K562 (cell line): Measurements from ENCODE around the gene EPB41L1. TPM values are rescaled to one million over a fixed set of nuclear protein-coding genes. Genes with fewer than 3 reads are reported as not detected.

Experiments
- BCOR ChIP-seq: fragments of 450-650 bp; IDR thresholded peaks from 2 replicates; pipeline ENCODE4 v1.6.1; 2016
- ELF4 ChIP-seq: fragments of 450-650 bp; formaldehyde crosslinking; IDR thresholded peaks from 2 replicates; pipeline ENCODE4 v1.4.0; 2022; ENCODE audit warnings: missing genetic modification characterization
- NFE2 ChIP-seq: IDR thresholded peaks from 2 replicates; pipeline ENCODE4 v1.6.1; 2014; ENCODE audit warnings: antibody characterized with exemption, low read depth
- ZBED1 ChIP-seq: IDR thresholded peaks from 2 replicates; pipeline ENCODE4 v1.6.1; 2014
- ZNF24 ChIP-seq: fragments of 450-650 bp; IDR thresholded peaks from 2 replicates; pipeline ENCODE4 v1.6.1; 2016
- polyA plus RNA-seq, 8 experiments: library from polyadenylated mRNA; depleted of rRNA in 4 of 8; stranded (reverse) in 5 of 8; unstranded in 3 of 8; fragments of >200 nt; fragmentation: Nextera tagmentation in 2 of 8; fragmentation: Illumina TruSeq in 1 of 8; extraction: Ambion mirVana in 2 of 8; extraction: Trizol in 1 of 8; gene quantifications; 2 replicates each; pipeline versions ENCODE4 v1.2.1 to v1.2.3, GENCODE V29; 2011 to 2014; ENCODE audit warnings: inconsistent platforms in 1 of 8, missing spikeins in 1 of 8
- total RNA-seq, 7 experiments: library from RNA; depleted of rRNA in 6 of 7; stranded (reverse); fragments of >200 nt in 6 of 7; fragmentation: Illumina TruSeq in 2 of 7; extraction: Trizol in 2 of 7; gene quantifications; 2 replicates each; pipeline versions ENCODE4 v1.2.1 to v1.2.3, GENCODE V29; 2011 to 2021; ENCODE audit warnings: low replicate concordance in 1 of 7
- TF ChIP-seq, protein P1 (sequence below): sonication (generic); formaldehyde crosslinking; IDR thresholded peaks from 2 replicates; pipeline ENCODE4 v1.8.0; 2022; ENCODE audit warnings: mild to moderate bottlenecking, missing genetic modification reagents
- TF ChIP-seq, protein P2 (sequence below): fragments of 450-650 bp; IDR thresholded peaks from 2 replicates; pipeline ENCODE4 v1.6.1; 2016; ENCODE audit warnings: mild to moderate bottlenecking
- TF ChIP-seq, protein P3 (sequence below): sonication (generic); formaldehyde crosslinking; IDR thresholded peaks from 2 replicates; pipeline ENCODE4 v1.8.1; 2023; ENCODE audit warnings: missing genetic modification reagents, mild to moderate bottlenecking, borderline replicate concordance
- TF ChIP-seq, protein P4 (sequence below), 2 experiments: fragments of 450-650 bp; conservative IDR thresholded peaks; 2 replicates each; pipeline ENCODE4 v1.6.1; 2017; ENCODE audit warnings: mild to moderate bottlenecking in 2 of 2, moderate library complexity in 2 of 2
- TF ChIP-seq, protein P5 (sequence below): sonication (generic); formaldehyde crosslinking; IDR thresholded peaks from 2 replicates; pipeline ENCODE4 v1.9.0; 2022; ENCODE audit warnings: mild to moderate bottlenecking, missing genetic modification reagents

Gene EPB41L1
- total and polyA plus RNA-seq, 9 of the 15 experiments (the other 6 are each of a cell fraction or from before 2014, with no cell fraction given), result 0.11 to 4.3 (median 1.3) TPM

DNA sequence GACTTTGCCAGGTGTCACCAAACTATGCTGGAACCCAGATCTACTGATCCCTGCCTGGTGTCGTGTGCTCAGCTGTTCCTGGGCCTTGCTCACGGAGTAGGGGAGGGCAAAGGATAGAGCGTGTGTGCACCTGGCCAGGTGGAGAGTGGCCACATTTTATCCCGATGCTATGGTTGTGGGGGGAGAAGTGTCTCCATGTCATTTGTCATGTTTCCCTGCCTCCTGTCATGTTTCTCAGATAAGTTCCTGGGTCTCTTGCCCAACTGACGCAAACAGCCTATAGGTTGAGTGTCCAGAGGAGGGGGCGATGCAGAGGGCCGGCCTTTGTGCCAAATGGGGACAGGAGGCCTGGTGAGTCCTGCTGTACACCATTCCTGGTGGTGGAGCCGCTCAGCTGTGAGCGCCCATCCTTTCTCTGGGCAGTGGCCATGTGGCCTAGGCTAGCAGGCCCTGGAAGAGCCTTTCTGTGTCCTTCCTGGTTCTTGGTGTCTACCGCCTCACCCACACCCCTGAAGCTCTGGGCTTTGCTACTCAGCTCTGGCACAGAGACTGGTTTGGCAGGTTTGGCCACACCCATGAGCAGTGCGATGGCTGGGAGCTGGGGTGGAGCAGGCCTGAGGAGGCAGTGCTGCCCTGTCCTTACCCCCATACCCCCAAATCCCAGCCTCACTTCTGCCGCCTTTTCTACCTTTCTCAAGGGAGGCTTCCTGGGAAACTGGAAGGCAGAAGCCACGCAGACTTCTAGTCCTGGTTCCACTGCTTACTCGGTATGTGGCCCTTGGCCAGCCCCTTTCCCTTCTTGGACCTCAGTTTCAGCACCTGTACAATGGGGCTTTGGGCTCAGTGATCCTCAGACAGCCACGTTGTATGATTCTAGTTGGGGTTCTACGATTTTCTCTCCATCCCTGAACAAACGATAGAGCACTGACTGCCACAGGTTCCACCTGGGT is 32.3 kb upstream of the EPB41L1 start (continued):
- TF ChIP-seq, protein P1, sequence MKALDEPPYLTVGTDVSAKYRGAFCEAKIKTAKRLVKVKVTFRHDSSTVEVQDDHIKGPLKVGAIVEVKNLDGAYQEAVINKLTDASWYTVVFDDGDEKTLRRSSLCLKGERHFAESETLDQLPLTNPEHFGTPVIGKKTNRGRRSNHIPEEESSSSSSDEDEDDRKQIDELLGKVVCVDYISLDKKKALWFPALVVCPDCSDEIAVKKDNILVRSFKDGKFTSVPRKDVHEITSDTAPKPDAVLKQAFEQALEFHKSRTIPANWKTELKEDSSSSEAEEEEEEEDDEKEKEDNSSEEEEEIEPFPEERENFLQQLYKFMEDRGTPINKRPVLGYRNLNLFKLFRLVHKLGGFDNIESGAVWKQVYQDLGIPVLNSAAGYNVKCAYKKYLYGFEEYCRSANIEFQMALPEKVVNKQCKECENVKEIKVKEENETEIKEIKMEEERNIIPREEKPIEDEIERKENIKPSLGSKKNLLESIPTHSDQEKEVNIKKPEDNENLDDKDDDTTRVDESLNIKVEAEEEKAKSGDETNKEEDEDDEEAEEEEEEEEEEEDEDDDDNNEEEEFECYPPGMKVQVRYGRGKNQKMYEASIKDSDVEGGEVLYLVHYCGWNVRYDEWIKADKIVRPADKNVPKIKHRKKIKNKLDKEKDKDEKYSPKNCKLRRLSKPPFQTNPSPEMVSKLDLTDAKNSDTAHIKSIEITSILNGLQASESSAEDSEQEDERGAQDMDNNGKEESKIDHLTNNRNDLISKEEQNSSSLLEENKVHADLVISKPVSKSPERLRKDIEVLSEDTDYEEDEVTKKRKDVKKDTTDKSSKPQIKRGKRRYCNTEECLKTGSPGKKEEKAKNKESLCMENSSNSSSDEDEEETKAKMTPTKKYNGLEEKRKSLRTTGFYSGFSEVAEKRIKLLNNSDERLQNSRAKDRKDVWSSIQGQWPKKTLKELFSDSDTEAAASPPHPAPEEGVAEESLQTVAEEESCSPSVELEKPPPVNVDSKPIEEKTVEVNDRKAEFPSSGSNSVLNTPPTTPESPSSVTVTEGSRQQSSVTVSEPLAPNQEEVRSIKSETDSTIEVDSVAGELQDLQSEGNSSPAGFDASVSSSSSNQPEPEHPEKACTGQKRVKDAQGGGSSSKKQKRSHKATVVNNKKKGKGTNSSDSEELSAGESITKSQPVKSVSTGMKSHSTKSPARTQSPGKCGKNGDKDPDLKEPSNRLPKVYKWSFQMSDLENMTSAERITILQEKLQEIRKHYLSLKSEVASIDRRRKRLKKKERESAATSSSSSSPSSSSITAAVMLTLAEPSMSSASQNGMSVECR, result 0 out of 2 replicates have a peak, but pooled peaks have one; percentile 42
- TF ChIP-seq ZNF24 (no peak), BCOR (peak; percentile 96), ZBED1 (no peak), ELF4 (CRISPR knock-in tag) (no peak), NFE2 (no peak)
- TF ChIP-seq, protein P2, sequence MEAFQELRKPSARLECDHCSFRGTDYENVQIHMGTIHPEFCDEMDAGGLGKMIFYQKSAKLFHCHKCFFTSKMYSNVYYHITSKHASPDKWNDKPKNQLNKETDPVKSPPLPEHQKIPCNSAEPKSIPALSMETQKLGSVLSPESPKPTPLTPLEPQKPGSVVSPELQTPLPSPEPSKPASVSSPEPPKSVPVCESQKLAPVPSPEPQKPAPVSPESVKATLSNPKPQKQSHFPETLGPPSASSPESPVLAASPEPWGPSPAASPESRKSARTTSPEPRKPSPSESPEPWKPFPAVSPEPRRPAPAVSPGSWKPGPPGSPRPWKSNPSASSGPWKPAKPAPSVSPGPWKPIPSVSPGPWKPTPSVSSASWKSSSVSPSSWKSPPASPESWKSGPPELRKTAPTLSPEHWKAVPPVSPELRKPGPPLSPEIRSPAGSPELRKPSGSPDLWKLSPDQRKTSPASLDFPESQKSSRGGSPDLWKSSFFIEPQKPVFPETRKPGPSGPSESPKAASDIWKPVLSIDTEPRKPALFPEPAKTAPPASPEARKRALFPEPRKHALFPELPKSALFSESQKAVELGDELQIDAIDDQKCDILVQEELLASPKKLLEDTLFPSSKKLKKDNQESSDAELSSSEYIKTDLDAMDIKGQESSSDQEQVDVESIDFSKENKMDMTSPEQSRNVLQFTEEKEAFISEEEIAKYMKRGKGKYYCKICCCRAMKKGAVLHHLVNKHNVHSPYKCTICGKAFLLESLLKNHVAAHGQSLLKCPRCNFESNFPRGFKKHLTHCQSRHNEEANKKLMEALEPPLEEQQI, result no peak
- TF ChIP-seq, protein P3, sequence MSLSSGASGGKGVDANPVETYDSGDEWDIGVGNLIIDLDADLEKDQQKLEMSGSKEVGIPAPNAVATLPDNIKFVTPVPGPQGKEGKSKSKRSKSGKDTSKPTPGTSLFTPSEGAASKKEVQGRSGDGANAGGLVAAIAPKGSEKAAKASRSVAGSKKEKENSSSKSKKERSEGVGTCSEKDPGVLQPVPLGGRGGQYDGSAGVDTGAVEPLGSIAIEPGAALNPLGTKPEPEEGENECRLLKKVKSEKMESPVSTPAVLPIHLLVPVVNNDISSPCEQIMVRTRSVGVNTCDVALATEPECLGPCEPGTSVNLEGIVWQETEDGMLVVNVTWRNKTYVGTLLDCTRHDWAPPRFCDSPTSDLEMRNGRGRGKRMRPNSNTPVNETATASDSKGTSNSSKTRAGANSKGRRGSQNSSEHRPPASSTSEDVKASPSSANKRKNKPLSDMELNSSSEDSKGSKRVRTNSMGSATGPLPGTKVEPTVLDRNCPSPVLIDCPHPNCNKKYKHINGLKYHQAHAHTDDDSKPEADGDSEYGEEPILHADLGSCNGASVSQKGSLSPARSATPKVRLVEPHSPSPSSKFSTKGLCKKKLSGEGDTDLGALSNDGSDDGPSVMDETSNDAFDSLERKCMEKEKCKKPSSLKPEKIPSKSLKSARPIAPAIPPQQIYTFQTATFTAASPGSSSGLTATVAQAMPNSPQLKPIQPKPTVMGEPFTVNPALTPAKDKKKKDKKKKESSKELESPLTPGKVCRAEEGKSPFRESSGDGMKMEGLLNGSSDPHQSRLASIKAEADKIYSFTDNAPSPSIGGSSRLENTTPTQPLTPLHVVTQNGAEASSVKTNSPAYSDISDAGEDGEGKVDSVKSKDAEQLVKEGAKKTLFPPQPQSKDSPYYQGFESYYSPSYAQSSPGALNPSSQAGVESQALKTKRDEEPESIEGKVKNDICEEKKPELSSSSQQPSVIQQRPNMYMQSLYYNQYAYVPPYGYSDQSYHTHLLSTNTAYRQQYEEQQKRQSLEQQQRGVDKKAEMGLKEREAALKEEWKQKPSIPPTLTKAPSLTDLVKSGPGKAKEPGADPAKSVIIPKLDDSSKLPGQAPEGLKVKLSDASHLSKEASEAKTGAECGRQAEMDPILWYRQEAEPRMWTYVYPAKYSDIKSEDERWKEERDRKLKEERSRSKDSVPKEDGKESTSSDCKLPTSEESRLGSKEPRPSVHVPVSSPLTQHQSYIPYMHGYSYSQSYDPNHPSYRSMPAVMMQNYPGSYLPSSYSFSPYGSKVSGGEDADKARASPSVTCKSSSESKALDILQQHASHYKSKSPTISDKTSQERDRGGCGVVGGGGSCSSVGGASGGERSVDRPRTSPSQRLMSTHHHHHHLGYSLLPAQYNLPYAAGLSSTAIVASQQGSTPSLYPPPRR (CRISPR knock-in tag), result no peak
- TF ChIP-seq, protein P4, sequence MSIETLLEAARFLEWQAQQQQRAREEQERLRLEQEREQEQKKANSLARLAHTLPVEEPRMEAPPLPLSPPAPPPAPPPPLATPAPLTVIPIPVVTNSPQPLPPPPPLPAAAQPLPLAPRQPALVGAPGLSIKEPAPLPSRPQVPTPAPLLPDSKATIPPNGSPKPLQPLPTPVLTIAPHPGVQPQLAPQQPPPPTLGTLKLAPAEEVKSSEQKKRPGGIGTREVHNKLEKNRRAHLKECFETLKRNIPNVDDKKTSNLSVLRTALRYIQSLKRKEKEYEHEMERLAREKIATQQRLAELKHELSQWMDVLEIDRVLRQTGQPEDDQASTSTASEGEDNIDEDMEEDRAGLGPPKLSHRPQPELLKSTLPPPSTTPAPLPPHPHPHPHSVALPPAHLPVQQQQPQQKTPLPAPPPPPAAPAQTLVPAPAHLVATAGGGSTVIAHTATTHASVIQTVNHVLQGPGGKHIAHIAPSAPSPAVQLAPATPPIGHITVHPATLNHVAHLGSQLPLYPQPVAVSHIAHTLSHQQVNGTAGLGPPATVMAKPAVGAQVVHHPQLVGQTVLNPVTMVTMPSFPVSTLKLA (conservative IDR thresholded peaks at IDR 0.05), result no peak
- TF ChIP-seq, protein P5, sequence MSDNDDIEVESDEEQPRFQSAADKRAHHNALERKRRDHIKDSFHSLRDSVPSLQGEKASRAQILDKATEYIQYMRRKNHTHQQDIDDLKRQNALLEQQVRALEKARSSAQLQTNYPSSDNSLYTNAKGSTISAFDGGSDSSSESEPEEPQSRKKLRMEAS (CRISPR knock-in tag), result peak; percentile 12; the same call in 1 of the 2 replicates
